ENCODE data around the gene USP40.
"Not testable (repeated sequence)": the region's sequence is repeated elsewhere in the genome, so short reads cannot be mapped to it uniquely, and the experiment has no call there.

USP40 gene, protein sequence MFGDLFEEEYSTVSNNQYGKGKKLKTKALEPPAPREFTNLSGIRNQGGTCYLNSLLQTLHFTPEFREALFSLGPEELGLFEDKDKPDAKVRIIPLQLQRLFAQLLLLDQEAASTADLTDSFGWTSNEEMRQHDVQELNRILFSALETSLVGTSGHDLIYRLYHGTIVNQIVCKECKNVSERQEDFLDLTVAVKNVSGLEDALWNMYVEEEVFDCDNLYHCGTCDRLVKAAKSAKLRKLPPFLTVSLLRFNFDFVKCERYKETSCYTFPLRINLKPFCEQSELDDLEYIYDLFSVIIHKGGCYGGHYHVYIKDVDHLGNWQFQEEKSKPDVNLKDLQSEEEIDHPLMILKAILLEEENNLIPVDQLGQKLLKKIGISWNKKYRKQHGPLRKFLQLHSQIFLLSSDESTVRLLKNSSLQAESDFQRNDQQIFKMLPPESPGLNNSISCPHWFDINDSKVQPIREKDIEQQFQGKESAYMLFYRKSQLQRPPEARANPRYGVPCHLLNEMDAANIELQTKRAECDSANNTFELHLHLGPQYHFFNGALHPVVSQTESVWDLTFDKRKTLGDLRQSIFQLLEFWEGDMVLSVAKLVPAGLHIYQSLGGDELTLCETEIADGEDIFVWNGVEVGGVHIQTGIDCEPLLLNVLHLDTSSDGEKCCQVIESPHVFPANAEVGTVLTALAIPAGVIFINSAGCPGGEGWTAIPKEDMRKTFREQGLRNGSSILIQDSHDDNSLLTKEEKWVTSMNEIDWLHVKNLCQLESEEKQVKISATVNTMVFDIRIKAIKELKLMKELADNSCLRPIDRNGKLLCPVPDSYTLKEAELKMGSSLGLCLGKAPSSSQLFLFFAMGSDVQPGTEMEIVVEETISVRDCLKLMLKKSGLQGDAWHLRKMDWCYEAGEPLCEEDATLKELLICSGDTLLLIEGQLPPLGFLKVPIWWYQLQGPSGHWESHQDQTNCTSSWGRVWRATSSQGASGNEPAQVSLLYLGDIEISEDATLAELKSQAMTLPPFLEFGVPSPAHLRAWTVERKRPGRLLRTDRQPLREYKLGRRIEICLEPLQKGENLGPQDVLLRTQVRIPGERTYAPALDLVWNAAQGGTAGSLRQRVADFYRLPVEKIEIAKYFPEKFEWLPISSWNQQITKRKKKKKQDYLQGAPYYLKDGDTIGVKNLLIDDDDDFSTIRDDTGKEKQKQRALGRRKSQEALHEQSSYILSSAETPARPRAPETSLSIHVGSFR

GRCh38 chr2:233566141-233566956, at the start of gene USP40:
Gene USP40 (minus strand): TSS chr2:233566782. CDS start chr2:233565554, 1,228 bp downstream.
- H3K36me3 Mint-ChIP-seq (ENCODE audit: low read depth): peaks cover 8% of the 10 kb centered on the region
- no peaks in the 10 kb centered on the region for H3K9me3 Mint-ChIP-seq
- peak within 1 kb of the TSS; percentile 94 for H3K27ac Mint-ChIP-seq
- intact Hi-C loops (cut with micrococcal nuclease): no loop called here
- peak within 1 kb of the TSS; percentile 98 for H3K4me3 Mint-ChIP-seq
- peaks cover 12% of the 10 kb centered on the region for H3K27me3 Mint-ChIP-seq
- H3K4me1 Mint-ChIP-seq (ENCODE audit: low read depth): peaks cover 11% of the 10 kb centered on the region

DNA sequence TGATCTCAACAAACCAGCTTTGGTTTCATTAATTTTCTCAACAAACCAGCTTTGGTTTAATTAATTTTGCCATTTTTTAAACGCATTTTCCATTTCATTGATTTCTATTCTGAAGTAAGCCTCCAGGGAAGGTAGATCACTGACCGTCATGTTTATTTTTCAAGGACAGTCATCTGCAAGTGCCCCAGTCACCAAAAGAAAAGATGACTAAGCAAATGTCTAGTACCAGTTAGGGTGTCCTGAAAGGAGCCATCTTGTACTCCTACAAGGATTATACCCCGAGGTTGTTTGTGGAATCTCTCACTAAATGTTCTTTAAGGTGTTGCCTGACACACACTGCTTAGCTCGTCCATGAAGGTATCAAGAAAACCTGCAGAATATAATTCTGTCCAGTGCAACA, 44.7 kb upstream of the USP40 start:
- Mint-ChIP-seq H3K4me3 (no peak overlapping the region), H3K9me3 (peaks cover 35% of the 10 kb centered on the region), H3K36me3 (ENCODE audit: low read depth) (no peaks in the 10 kb centered on the region), H3K27ac (no peak overlapping the region), H3K4me1 (ENCODE audit: low read depth) (no peaks in the 10 kb centered on the region), H3K27me3 (peaks cover 4% of the 10 kb centered on the region)
- intact Hi-C loops (cut with micrococcal nuclease): no loop called here

DNA sequence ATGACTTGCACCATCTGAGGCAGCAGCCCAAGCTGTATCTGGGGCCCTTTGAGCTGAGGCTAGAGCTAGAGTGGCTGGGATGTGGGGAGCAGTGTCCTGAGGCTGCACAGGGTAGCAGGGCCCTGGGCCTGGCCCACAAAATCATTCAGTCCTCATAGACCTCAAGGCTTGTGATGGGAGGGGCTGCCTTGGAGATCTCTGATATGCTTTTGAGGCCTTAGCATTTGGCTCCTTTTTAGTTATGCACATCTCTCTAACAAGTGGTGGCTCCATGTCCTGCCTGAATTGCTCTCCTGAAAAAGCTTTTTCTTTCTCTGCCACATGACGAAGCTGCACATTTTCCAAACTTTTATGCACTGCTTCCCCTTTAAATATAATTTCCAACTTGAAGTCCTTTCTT, 39.1 kb upstream of the USP40 start:
- Mint-ChIP-seq H3K27ac (no peak overlapping the region), H3K4me3 (no peak overlapping the region), H3K27me3 (no peaks in the 10 kb centered on the region), H3K36me3 (ENCODE audit: low read depth) (no peaks in the 10 kb centered on the region), H3K9me3 (peaks cover 21% of the 10 kb centered on the region), H3K4me1 (ENCODE audit: low read depth) (no peaks in the 10 kb centered on the region)
- intact Hi-C loops (cut with micrococcal nuclease): no loop called here

- no peak overlapping the region for H3K27ac Mint-ChIP-seq
- H3K4me1 Mint-ChIP-seq (ENCODE audit: low read depth): no peaks in the 10 kb centered on the region
- H3K9me3 Mint-ChIP-seq: peaks cover 12% of the 10 kb centered on the region
- no peak overlapping the region for H3K4me3 Mint-ChIP-seq
- intact Hi-C loops (cut with micrococcal nuclease): no loop called here
- no peaks in the 10 kb centered on the region for H3K36me3 Mint-ChIP-seq (ENCODE audit: low read depth)
- peaks cover 3% of the 10 kb centered on the region for H3K27me3 Mint-ChIP-seq
These were observed 38.2 kb upstream of the USP40 start for GRCh38 chr2:233604826-233605225.

- Mint-ChIP-seq H3K4me1 (ENCODE audit: low read depth) (no peaks in the 10 kb centered on the region), H3K27me3 (peaks cover 3% of the 10 kb centered on the region), H3K4me3 (no peak overlapping the region), H3K36me3 (ENCODE audit: low read depth) (no peaks in the 10 kb centered on the region), H3K27ac (no peak overlapping the region), H3K9me3 (peaks cover 11% of the 10 kb centered on the region)
- intact Hi-C loops (cut with micrococcal nuclease): no loop called here
These were observed 36.9 kb upstream of the USP40 start for GRCh38 chr2:233603520-233603919.

GRCh38 chr2:233602076-233602475, 35.5 kb upstream of the USP40 start:
- H3K27me3 Mint-ChIP-seq: peaks cover 3% of the 10 kb centered on the region
- H3K9me3 Mint-ChIP-seq: peaks cover 11% of the 10 kb centered on the region
- H3K27ac Mint-ChIP-seq: no peak overlapping the region
- H3K36me3 Mint-ChIP-seq (ENCODE audit: low read depth): no peaks in the 10 kb centered on the region
- intact Hi-C loops (cut with micrococcal nuclease): no loop called here
- no peaks in the 10 kb centered on the region for H3K4me1 Mint-ChIP-seq (ENCODE audit: low read depth)
- H3K4me3 Mint-ChIP-seq: no peak overlapping the region

GRCh38 chr2:233600386-233600785, 33.8 kb upstream of the USP40 start:
- H3K27ac Mint-ChIP-seq: no peak overlapping the region
- no peaks in the 10 kb centered on the region for H3K36me3 Mint-ChIP-seq (ENCODE audit: low read depth)
- peaks cover 3% of the 10 kb centered on the region for H3K27me3 Mint-ChIP-seq
- intact Hi-C loops (cut with micrococcal nuclease): no loop called here
- H3K4me1 Mint-ChIP-seq (ENCODE audit: low read depth): no peaks in the 10 kb centered on the region
- no peak overlapping the region for H3K4me3 Mint-ChIP-seq
- H3K9me3 Mint-ChIP-seq: no peaks in the 10 kb centered on the region

DNA sequence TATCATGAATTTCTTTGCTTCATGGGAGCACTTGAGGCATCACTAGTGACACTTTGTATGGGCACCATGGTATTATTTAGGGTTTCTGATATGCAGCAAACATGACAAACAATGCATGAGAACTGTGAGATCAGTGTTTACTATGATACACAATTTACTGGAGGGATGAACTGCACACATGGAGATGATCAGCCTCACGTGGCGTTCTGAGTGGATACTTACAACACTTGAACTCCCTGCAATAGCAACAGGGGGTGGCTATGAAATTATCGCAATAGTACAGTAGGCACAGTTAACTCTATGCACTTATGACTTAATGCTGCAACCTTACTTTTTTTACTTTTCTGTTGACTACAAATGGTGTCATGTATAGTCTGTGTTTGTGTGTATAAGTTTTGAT, 32.4 kb upstream of the USP40 start:
- no peak overlapping the region for H3K27ac Mint-ChIP-seq
- no peak overlapping the region for H3K4me3 Mint-ChIP-seq
- no peaks in the 10 kb centered on the region for H3K36me3 Mint-ChIP-seq (ENCODE audit: low read depth)
- H3K9me3 Mint-ChIP-seq: no peaks in the 10 kb centered on the region
- intact Hi-C loops (cut with micrococcal nuclease): no loop called here
- peaks cover 3% of the 10 kb centered on the region for H3K27me3 Mint-ChIP-seq
- H3K4me1 Mint-ChIP-seq (ENCODE audit: low read depth): no peaks in the 10 kb centered on the region

DNA sequence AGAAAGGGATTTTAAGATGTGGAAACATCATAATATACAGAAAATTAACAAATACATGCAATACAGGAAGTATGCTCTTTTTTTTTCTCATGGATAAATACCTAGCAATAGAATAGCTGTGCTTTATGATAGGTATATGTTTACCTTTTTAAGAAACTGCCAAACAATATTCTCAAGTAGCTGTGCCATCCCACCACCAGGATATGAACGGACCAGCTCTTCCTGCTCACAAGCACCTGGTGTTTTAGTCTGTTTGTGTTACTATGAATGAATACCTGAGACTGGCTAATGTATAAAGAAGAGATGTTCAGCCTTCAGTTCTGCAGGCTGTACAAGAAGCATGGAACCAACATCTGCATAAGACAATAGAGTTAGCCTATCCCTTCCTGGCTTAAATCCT, 30.9 kb upstream of the USP40 start:
- Mint-ChIP-seq H3K4me3 (no peak overlapping the region), H3K9me3 (no peaks in the 10 kb centered on the region), H3K27ac (no peak overlapping the region), H3K27me3 (peaks cover 3% of the 10 kb centered on the region), H3K36me3 (ENCODE audit: low read depth) (no peaks in the 10 kb centered on the region), H3K4me1 (ENCODE audit: low read depth) (no peaks in the 10 kb centered on the region)
- intact Hi-C loops (cut with micrococcal nuclease): no loop called here

DNA sequence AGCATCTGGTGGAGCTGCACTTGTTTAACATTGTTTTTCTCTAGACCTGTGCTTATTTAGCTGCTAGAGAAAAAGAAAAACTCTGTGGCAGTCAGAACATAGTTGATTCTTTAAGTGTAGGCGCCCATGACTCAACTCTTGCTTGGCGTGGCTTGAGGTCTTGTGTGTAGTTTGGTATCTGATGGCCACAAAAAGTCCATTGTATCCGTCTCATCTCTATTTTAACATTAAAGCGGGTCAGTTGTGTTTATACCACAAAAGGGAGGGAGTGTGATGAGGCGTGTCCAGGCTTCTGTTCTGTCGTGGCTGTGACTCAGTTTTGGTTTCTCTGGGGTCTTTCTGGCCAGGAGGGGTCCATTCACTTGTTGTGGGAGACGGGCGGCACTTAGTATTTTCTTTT, 26.6 kb upstream of the USP40 start:
- Mint-ChIP-seq H3K9me3 (no peaks in the 10 kb centered on the region), H3K4me1 (ENCODE audit: low read depth) (no peaks in the 10 kb centered on the region), H3K36me3 (ENCODE audit: low read depth) (no peaks in the 10 kb centered on the region), H3K4me3 (no peak overlapping the region), H3K27ac (no peak overlapping the region), H3K27me3 (no peaks in the 10 kb centered on the region)
- intact Hi-C loops (cut with micrococcal nuclease): no loop called here

GRCh38 chr2:233592706-233593105, 26.1 kb upstream of the USP40 start:
- H3K4me3 Mint-ChIP-seq; H3K36me3 Mint-ChIP-seq (ENCODE audit: low read depth); H3K9me3 Mint-ChIP-seq; H3K27me3 Mint-ChIP-seq; H3K27ac Mint-ChIP-seq; intact Hi-C loops (cut with micrococcal nuclease); H3K4me1 Mint-ChIP-seq (ENCODE audit: low read depth): not testable (repeated sequence)

GRCh38 chr2:233588400-233588799, 21.8 kb upstream of the USP40 start:
- intact Hi-C loops (cut with micrococcal nuclease): no loop called here
- Mint-ChIP-seq H3K9me3 (no peaks in the 10 kb centered on the region), H3K27ac (no peak overlapping the region), H3K27me3 (peaks cover 2% of the 10 kb centered on the region), H3K4me1 (ENCODE audit: low read depth) (no peaks in the 10 kb centered on the region), H3K4me3 (no peak overlapping the region), H3K36me3 (ENCODE audit: low read depth) (no peaks in the 10 kb centered on the region)

- Mint-ChIP-seq H3K4me1 (ENCODE audit: low read depth) (no peaks in the 10 kb centered on the region), H3K27ac (no peak overlapping the region), H3K9me3 (no peaks in the 10 kb centered on the region), H3K36me3 (ENCODE audit: low read depth) (no peaks in the 10 kb centered on the region), H3K27me3 (peaks cover 2% of the 10 kb centered on the region), H3K4me3 (no peak overlapping the region)
- intact Hi-C loops (cut with micrococcal nuclease): no loop called here
These were observed 17.6 kb upstream of the USP40 start for GRCh38 chr2:233584210-233584609.
